Muscle layer of colon (tissue), 2 donors: Measurements from ENCODE around the gene NPAS3.

Experiments used
- H3K27ac ChIP-seq: one replicate; pipeline ENCODE4 v1.7.0; 2013; ENCODE audit warnings: low read depth, mild to moderate bottlenecking, low read length, moderate library complexity
- H3K27me3 ChIP-seq, 2 donors: one replicate each; pipeline ENCODE4 v1.7.0; 2013; ENCODE audit warnings: low read length in 2 of 2, mild to moderate bottlenecking in 2 of 2; ENCODE audit not compliant: insufficient read depth in 2 of 2, control insufficient read depth in 1 of 2
- H3K36me3 ChIP-seq: one replicate; pipeline ENCODE4 v1.7.0; 2013; ENCODE audit warnings: mild to moderate bottlenecking, low read length; ENCODE audit not compliant: insufficient read depth
- H3K4me1 ChIP-seq: one replicate; pipeline ENCODE4 v1.7.0; 2013; ENCODE audit warnings: mild to moderate bottlenecking, low read length; ENCODE audit not compliant: insufficient read depth
- H3K4me3 ChIP-seq, 2 donors: one replicate each; pipeline ENCODE4 v1.7.0; 2013; ENCODE audit warnings: low read length in 2 of 2, low read depth in 1 of 2, mild to moderate bottlenecking in 1 of 2, moderate library complexity in 1 of 2
- H3K9ac ChIP-seq: one replicate; pipeline ENCODE4 v1.7.0; 2013; ENCODE audit warnings: low read length
- H3K9me3 ChIP-seq: one replicate; pipeline ENCODE4 v1.7.0; 2013; ENCODE audit warnings: mild to moderate bottlenecking, low read length
- donor health status: abdominal sarcoma.
- donor health status: Adenocarcinoma of cecum.

NPAS3 gene

GRCh38 chr14:33669111-33669510, 730.4 kb downstream of the NPAS3 start:
- no peaks in the 10 kb centered on the region for H3K27me3 ChIP-seq
- no peaks in the 10 kb centered on the region for H3K9me3 ChIP-seq
- H3K36me3 ChIP-seq = no peaks in the 10 kb centered on the region
- no peaks in the 10 kb centered on the region for H3K4me1 ChIP-seq
- no peak overlapping the region for H3K9ac ChIP-seq
- H3K4me3 ChIP-seq = no peak overlapping the region
- no peak overlapping the region for H3K27ac ChIP-seq

- H3K27ac ChIP-seq = no peak overlapping the region
- no peaks in the 10 kb centered on the region for H3K36me3 ChIP-seq
- no peak overlapping the region for H3K9ac ChIP-seq
- H3K4me3 ChIP-seq = no peak overlapping the region
- H3K9me3 ChIP-seq = no peaks in the 10 kb centered on the region
- no peaks in the 10 kb centered on the region for H3K27me3 ChIP-seq
- H3K4me1 ChIP-seq = no peaks in the 10 kb centered on the region
Measured at GRCh38 chr14:33670235-33670634, 731.6 kb downstream of the NPAS3 start.

- Histone ChIP-seq H3K27ac (no peak overlapping the region), H3K4me3 (no peak overlapping the region), H3K9ac (no peak overlapping the region)
Measured at GRCh38 chr14:33671556-33671955, 732.9 kb downstream of the NPAS3 start.

GRCh38 chr14:33674927-33675326, 736.2 kb downstream of the NPAS3 start:
- Histone ChIP-seq H3K9ac (no peak overlapping the region), H3K9me3 (no peaks in the 10 kb centered on the region), H3K27me3 (no peaks in the 10 kb centered on the region), H3K27ac (no peak overlapping the region), H3K4me3 (no peak overlapping the region), H3K36me3 (no peaks in the 10 kb centered on the region), H3K4me1 (no peaks in the 10 kb centered on the region)

More at GRCh38 chr14:33671556-33671955, 732.9 kb downstream of the NPAS3 start:
- no peaks in the 10 kb centered on the region for H3K9me3 ChIP-seq
- no peaks in the 10 kb centered on the region for H3K36me3 ChIP-seq
- no peaks in the 10 kb centered on the region for H3K4me1 ChIP-seq
- no peaks in the 10 kb centered on the region for H3K27me3 ChIP-seq

- Histone ChIP-seq H3K36me3 (no peaks in the 10 kb centered on the region), H3K4me1 (no peaks in the 10 kb centered on the region), H3K27ac (no peak overlapping the region), H3K27me3 (no peaks in the 10 kb centered on the region), H3K9ac (no peak overlapping the region), H3K4me3 (no peak overlapping the region), H3K9me3 (no peaks in the 10 kb centered on the region)
Measured at GRCh38 chr14:33675415-33676130, 736.9 kb downstream of the NPAS3 start.

- no peak overlapping the region for H3K27ac ChIP-seq
- H3K36me3 ChIP-seq = no peaks in the 10 kb centered on the region
- H3K27me3 ChIP-seq = no peaks in the 10 kb centered on the region
- no peaks in the 10 kb centered on the region for H3K4me1 ChIP-seq
- no peaks in the 10 kb centered on the region for H3K9me3 ChIP-seq
- no peak overlapping the region for H3K4me3 ChIP-seq
- H3K9ac ChIP-seq = no peak overlapping the region
Measured at GRCh38 chr14:33676135-33676566, 737.5 kb downstream of the NPAS3 start.

GRCh38 chr14:33676891-33677290, 738.2 kb downstream of the NPAS3 start:
- Histone ChIP-seq H3K4me3 (no peak overlapping the region), H3K27me3 (no peaks in the 10 kb centered on the region), H3K9me3 (no peaks in the 10 kb centered on the region)

GRCh38 chr14:33678005-33678404, 739.3 kb downstream of the NPAS3 start:
- no peak overlapping the region for H3K4me3 ChIP-seq
- H3K9ac ChIP-seq = no peak overlapping the region
- H3K36me3 ChIP-seq = no peaks in the 10 kb centered on the region
- H3K27me3 ChIP-seq = no peaks in the 10 kb centered on the region
- no peak overlapping the region for H3K27ac ChIP-seq
- no peaks in the 10 kb centered on the region for H3K4me1 ChIP-seq
- H3K9me3 ChIP-seq = no peaks in the 10 kb centered on the region

More at GRCh38 chr14:33676891-33677290, 738.2 kb downstream of the NPAS3 start:
- Histone ChIP-seq H3K36me3 (no peaks in the 10 kb centered on the region), H3K4me1 (no peaks in the 10 kb centered on the region), H3K9ac (no peak overlapping the region), H3K27ac (no peak overlapping the region)

- Histone ChIP-seq H3K36me3 (no peaks in the 10 kb centered on the region), H3K9me3 (no peaks in the 10 kb centered on the region), H3K4me3 (no peak overlapping the region), H3K27me3 (no peaks in the 10 kb centered on the region), H3K4me1 (no peaks in the 10 kb centered on the region), H3K9ac (no peak overlapping the region), H3K27ac (no peak overlapping the region)
Measured at GRCh38 chr14:33679025-33679424, 740.3 kb downstream of the NPAS3 start.

- no peaks in the 10 kb centered on the region for H3K36me3 ChIP-seq
- no peaks in the 10 kb centered on the region for H3K9me3 ChIP-seq
- no peak overlapping the region for H3K4me3 ChIP-seq
- no peak overlapping the region for H3K9ac ChIP-seq
- no peaks in the 10 kb centered on the region for H3K4me1 ChIP-seq
- no peak overlapping the region for H3K27ac ChIP-seq
- H3K27me3 ChIP-seq = no peaks in the 10 kb centered on the region
Measured at GRCh38 chr14:33679461-33680225, 741.0 kb downstream of the NPAS3 start.

GRCh38 chr14:33680873-33681272, 742.2 kb downstream of the NPAS3 start:
- no peaks in the 10 kb centered on the region for H3K27me3 ChIP-seq
- no peak overlapping the region for H3K4me3 ChIP-seq
- H3K9me3 ChIP-seq = no peaks in the 10 kb centered on the region
- no peaks in the 10 kb centered on the region for H3K36me3 ChIP-seq
- H3K4me1 ChIP-seq = no peaks in the 10 kb centered on the region
- no peak overlapping the region for H3K27ac ChIP-seq
- H3K9ac ChIP-seq = no peak overlapping the region
